PC-9 (cell line): ENCODE results near the gene PHYH. TPM values are rescaled to one million over a fixed set of nuclear protein-coding genes. Genes with fewer than 3 reads are reported as not detected.

Source experiments
- BruUV-seq: library from RNA; stranded (reverse); fragments of 400-500 nt; replicated peaks from 2 replicates; lab custom pipeline; 2021; lab: Mats Ljungman, UMichigan
- CTCF ChIA-PET: fragments of 300-600 bp; sonication (Branson Sonifier 250); formaldehyde crosslinking; loops from one replicate; lab custom pipeline; 2022; ENCODE audit warnings: antibody characterized with exemption; lab: Charles Lee
- POLR2A ChIA-PET: fragments of 300-600 bp; sonication (Branson Sonifier 250); formaldehyde crosslinking; loops from one replicate; lab custom pipeline; 2022; ENCODE audit warnings: antibody characterized with exemption; ENCODE audit not compliant: unreplicated experiment; lab: Charles Lee
- DNase-seq, 2 experiments: peaks; one replicate each; pipeline versions ENCODE4 v3.0.0 to v3.0.0-alpha.2; 2015 to 2022; ENCODE audit warnings: mixed read lengths in 1 of 2
- H2AFZ ChIP-seq: fragments of 200-600 bp; sonication (generic); 2 replicates; pipeline ENCODE4 v1.8.1; 2017; ENCODE audit warnings: antibody characterized with exemption
- H3F3A ChIP-seq: fragments of 200-600 bp; sonication (generic); 2 replicates; pipeline ENCODE4 v1.8.1; 2017; ENCODE audit warnings: antibody characterized with exemption, mild to moderate bottlenecking, low read depth; ENCODE audit not compliant: insufficient read depth
- H3K27ac ChIP-seq: fragments of 200-600 bp; sonication (generic); 2 replicates; pipeline ENCODE4 v1.6.1; 2016; ENCODE audit warnings: mixed run types
- H3K27me3 ChIP-seq: fragments of 200-600 bp; sonication (generic); 2 replicates; pipeline ENCODE4 v1.6.1; 2016; ENCODE audit warnings: low read depth, mixed run types; ENCODE audit not compliant: insufficient read depth
- H3K36me3 ChIP-seq: fragments of 200-600 bp; sonication (generic); 2 replicates; pipeline ENCODE4 v1.6.1; 2016; ENCODE audit warnings: low read depth, mixed run types
- H3K4me1 ChIP-seq: fragments of 200-600 bp; sonication (generic); replicated peaks from 2 replicates; pipeline ENCODE4 v1.6.1; 2016; ENCODE audit warnings: mixed run types; ENCODE audit not compliant: insufficient read depth
- H3K4me2 ChIP-seq: fragments of 200-600 bp; sonication (generic); 2 replicates; pipeline ENCODE4 v1.6.1; 2017; ENCODE audit warnings: mixed run types
- H3K4me3 ChIP-seq: fragments of 200-600 bp; sonication (generic); 2 replicates; pipeline ENCODE4 v1.6.1; 2016; ENCODE audit warnings: mixed run types
- H3K79me2 ChIP-seq: fragments of 200-600 bp; sonication (generic); 2 replicates; pipeline ENCODE4 v1.6.1; 2017; ENCODE audit warnings: low read depth, mixed run types
- H3K9me2 ChIP-seq: fragments of 200-600 bp; sonication (generic); 2 replicates; pipeline ENCODE4 v1.8.1; 2017; ENCODE audit warnings: mild to moderate bottlenecking; ENCODE audit not compliant: insufficient read depth
- H3K9me3 ChIP-seq: fragments of 200-600 bp; sonication (generic); 2 replicates; pipeline ENCODE4 v1.8.1; 2016; ENCODE audit warnings: low read depth; ENCODE audit not compliant: insufficient read depth
- H4K20me1 ChIP-seq: fragments of 200-600 bp; sonication (generic); 2 replicates; pipeline ENCODE4 v1.8.1; 2017; ENCODE audit not compliant: insufficient read depth
- EZH2 ChIP-seq: fragments of 200-600 bp; sonication (generic); IDR thresholded peaks from 2 replicates; pipeline ENCODE4 v1.8.0; 2017; ENCODE audit warnings: antibody characterized with exemption, low read depth
- intact Hi-C: fragments of 100-400 bp; cut with micrococcal nuclease; formaldehyde crosslinking; loops from one replicate; pipeline ENCODE4 v1.10.0; 2022; ENCODE audit not compliant: unreplicated experiment
- total RNA-seq: library from RNA; stranded (reverse); gene quantifications from 2 replicates; pipeline ENCODE4 v1.2.3, GENCODE V29; 2021
- TF ChIP-seq, protein P1 (sequence below): fragments of 200-600 bp; sonication (generic); conservative IDR thresholded peaks from 2 replicates; pipeline ENCODE4 v1.6.1; 2017; ENCODE audit warnings: mixed run types, antibody characterized with exemption, mild to moderate bottlenecking, moderate library complexity

The PHYH gene
- total RNA-seq, 1 experiment from 2014 or later: 16.5 TPM

DNA sequence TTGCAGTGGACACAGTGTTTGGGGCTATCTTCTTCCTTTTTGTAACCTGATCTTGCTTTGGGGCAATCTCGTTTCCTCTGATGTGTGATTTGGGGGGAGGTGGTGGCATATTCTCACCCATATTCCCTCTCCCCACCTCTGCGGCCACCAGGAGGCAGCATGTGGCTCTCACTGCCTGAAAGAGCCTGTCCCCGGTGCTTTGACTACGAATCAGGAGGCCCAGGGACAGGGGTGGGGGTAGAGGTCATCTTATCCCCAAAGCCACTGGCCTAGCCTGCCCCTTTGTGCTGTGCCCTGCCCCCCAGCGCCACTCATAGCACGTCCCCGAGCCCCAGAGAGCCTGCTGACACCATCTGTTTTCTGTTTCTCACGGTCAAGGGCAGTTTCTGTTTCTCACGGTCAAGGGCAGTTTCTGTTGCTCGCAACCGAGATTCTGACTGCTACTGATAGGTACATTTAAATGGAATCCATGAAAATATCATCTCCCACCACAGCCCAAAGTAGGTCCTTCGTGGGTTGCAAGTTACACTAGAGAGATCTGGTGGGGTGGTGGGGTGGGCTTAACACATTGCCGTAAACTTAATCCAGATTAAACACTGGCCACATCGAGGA is 28.2 kb downstream of the PHYH start:
- H3K4me2 ChIP-seq: no peak overlapping the region
- no peak overlapping the region for H3K27ac ChIP-seq
- H3K36me3 ChIP-seq: no peaks in the 10 kb centered on the region
- TF ChIP-seq, protein P1, sequence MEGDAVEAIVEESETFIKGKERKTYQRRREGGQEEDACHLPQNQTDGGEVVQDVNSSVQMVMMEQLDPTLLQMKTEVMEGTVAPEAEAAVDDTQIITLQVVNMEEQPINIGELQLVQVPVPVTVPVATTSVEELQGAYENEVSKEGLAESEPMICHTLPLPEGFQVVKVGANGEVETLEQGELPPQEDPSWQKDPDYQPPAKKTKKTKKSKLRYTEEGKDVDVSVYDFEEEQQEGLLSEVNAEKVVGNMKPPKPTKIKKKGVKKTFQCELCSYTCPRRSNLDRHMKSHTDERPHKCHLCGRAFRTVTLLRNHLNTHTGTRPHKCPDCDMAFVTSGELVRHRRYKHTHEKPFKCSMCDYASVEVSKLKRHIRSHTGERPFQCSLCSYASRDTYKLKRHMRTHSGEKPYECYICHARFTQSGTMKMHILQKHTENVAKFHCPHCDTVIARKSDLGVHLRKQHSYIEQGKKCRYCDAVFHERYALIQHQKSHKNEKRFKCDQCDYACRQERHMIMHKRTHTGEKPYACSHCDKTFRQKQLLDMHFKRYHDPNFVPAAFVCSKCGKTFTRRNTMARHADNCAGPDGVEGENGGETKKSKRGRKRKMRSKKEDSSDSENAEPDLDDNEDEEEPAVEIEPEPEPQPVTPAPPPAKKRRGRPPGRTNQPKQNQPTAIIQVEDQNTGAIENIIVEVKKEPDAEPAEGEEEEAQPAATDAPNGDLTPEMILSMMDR: peak; percentile 50
- TF ChIP-seq EZH2: no peak
- no peaks in the 10 kb centered on the region for H3K9me3 ChIP-seq
- ChIA-PET CTCF (no interaction called here), POLR2A (no interaction called here)
- H2AFZ ChIP-seq: no peak overlapping the region
- no peaks in the 10 kb centered on the region for H3K4me1 ChIP-seq
- intact Hi-C loops: no loop called here
- peak in 1 of 2 experiments; percentile 8 for DNase-seq
- H3K4me3 ChIP-seq: no peak overlapping the region
- H4K20me1 ChIP-seq: no peaks in the 10 kb centered on the region
- no peaks in the 10 kb centered on the region for H3K27me3 ChIP-seq
- no TSS peak for BruUV-seq
- no peaks in the 10 kb centered on the region for H3K9me2 ChIP-seq
- H3F3A ChIP-seq: no peaks in the 10 kb centered on the region
- no peaks in the 10 kb centered on the region for H3K79me2 ChIP-seq

DNA sequence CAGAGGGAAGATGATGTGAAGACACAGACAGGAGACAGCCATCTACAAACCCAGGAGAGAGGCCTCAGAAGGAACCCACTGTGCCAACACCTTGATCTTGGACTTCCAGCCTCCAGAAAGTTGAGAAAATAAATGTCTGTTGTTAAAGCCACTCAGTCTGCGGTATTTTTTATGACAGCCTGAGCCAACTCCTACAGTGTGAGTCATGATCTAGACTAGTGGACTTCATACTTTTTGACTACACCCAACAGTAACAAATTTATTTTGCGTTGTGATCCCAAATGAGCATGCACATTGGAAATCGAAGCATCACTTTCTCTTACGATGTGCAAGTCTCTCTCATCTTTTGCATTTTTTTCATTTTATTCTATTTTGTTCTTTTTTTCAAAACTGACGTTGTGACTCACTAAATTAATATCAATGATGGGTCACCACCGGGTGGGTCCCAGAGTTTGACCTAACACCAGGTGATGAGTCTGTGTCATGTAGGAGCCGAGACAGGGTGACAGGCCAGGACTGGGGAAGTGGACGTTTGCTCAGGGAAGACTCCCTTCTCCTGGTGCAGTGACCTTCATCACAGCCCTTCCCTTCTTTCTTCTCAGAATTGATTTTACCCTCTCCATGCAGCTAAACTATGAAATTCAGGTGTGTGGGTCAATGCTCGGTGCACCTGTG is 28.9 kb downstream of the PHYH start:
- no TSS peak for BruUV-seq
- H3K4me2 ChIP-seq: no peak overlapping the region

DNA sequence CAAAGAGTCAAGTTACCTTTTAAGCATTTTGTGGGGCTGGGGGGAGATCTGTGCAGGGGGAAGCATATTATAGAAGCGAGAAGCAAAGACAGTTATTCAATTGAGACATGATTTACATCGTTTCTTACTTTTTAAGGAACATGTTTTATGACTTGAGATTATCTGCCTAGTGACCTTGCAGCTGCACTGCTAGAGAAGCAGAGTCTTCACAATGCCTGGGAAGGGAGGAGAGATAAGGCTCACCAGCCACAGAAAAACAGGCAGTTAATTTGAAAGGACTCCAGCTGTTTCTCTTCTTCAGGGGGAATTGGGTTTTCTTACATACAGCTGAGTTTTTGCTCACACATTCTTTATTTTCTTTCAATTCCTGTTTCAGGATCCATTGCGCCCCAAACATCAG is 31.0 kb downstream of the PHYH start:
- no peaks in the 10 kb centered on the region for H4K20me1 ChIP-seq
- no TSS peak for BruUV-seq
- no peak for TF ChIP-seq EZH2
- TF ChIP-seq, protein P1: no peak
- no peaks in the 10 kb centered on the region for H3K36me3 ChIP-seq
- H3K27me3 ChIP-seq: no peaks in the 10 kb centered on the region
- no peak for DNase-seq
- H3K4me3 ChIP-seq: no peak overlapping the region
- no peaks in the 10 kb centered on the region for H3K4me1 ChIP-seq
- intact Hi-C loops: no loop called here
- no peak overlapping the region for H2AFZ ChIP-seq
- POLR2A ChIA-PET: no interaction called here
- no peak overlapping the region for H3K27ac ChIP-seq
- H3K79me2 ChIP-seq: no peaks in the 10 kb centered on the region
- CTCF ChIA-PET: no interaction called here
- H3K9me3 ChIP-seq: no peaks in the 10 kb centered on the region
- H3K4me2 ChIP-seq: no peak overlapping the region
- H3F3A ChIP-seq: no peaks in the 10 kb centered on the region
- H3K9me2 ChIP-seq: no peaks in the 10 kb centered on the region

More for the DNA sequence above, 28.9 kb downstream of the PHYH start:
- Histone ChIP-seq H2AFZ (no peak overlapping the region), H3K36me3 (no peaks in the 10 kb centered on the region), H3K9me3 (no peaks in the 10 kb centered on the region), H3F3A (no peaks in the 10 kb centered on the region), H3K27me3 (no peaks in the 10 kb centered on the region), H3K79me2 (no peaks in the 10 kb centered on the region), H3K9me2 (no peaks in the 10 kb centered on the region), H3K4me3 (no peak overlapping the region), H3K4me1 (no peaks in the 10 kb centered on the region), H3K27ac (no peak overlapping the region), H4K20me1 (no peaks in the 10 kb centered on the region)
- ChIA-PET CTCF (no interaction called here), POLR2A (no interaction called here)
- intact Hi-C loops: no loop called here
- TF ChIP-seq, protein P1: no peak
- no peak for TF ChIP-seq EZH2
- DNase-seq: no peak
